GM13977 (cell line): ENCODE data around the gene ADAM11.
"Not testable (repeated sequence)": the region's sequence is repeated elsewhere in the genome, so short reads cannot be mapped to it uniquely, and the experiment has no call there.

Experiments
- DNase-seq: peaks from one replicate; pipeline ENCODE4 v3.0.0; 2012; ENCODE audit warnings: low spot score
- CTCF ChIP-seq: IDR thresholded peaks from 2 replicates; pipeline ENCODE4 v1.5.1; 2012; ENCODE audit warnings: mild to moderate bottlenecking, control low read depth; ENCODE audit not compliant: insufficient read depth; ENCODE audit errors: extremely low read depth, missing control alignments
- in situ Hi-C: fragments of 300-500 bp; cut with MboI; formaldehyde crosslinking; loops from one replicate; pipeline ENCODE4 v1.12.0; 2022; ENCODE audit warnings: low sequenced_read_pairs, low pct_unique_long_range_greater_than_20kb, mixed read lengths, inconsistent platforms; ENCODE audit not compliant: unreplicated experiment

The ADAM11 gene

DNA sequence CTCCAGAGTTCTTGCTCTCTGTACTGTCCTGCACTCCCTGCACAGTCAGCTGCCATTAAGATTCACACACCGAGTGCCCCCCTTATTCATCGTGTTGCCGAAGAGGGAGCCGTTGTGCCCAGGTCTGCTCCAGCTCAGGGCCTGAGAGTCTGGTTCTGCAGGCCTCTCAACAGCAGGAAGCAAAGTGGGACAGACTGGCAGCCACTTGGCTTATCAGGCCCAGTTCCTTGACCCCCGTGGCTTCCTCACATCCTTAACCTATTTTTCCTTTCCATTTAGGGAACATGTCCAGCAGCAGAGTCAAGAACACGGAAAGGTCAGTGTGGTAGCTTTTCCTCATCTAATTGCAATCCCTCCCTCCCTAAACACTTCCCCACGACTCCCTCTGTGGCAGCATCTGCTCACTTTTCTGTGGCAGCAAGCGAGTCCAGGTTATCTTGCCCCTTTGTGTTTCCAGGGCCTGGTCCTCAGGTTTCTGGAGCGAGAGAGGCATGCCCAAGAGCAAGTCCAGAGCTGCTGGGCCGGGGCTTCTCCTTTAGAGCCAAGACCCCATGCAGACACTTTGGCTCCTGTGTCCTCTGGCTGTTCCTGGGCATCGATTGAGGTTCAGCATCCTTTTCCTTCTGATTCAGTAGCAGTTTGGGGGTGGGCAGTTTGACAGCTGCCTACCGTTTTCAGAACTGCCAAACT lies 22.1 kb upstream of the ADAM11 start:
- no peak for TF ChIP-seq CTCF
- in situ Hi-C loops = no loop called here
- no peak for DNase-seq

DNA sequence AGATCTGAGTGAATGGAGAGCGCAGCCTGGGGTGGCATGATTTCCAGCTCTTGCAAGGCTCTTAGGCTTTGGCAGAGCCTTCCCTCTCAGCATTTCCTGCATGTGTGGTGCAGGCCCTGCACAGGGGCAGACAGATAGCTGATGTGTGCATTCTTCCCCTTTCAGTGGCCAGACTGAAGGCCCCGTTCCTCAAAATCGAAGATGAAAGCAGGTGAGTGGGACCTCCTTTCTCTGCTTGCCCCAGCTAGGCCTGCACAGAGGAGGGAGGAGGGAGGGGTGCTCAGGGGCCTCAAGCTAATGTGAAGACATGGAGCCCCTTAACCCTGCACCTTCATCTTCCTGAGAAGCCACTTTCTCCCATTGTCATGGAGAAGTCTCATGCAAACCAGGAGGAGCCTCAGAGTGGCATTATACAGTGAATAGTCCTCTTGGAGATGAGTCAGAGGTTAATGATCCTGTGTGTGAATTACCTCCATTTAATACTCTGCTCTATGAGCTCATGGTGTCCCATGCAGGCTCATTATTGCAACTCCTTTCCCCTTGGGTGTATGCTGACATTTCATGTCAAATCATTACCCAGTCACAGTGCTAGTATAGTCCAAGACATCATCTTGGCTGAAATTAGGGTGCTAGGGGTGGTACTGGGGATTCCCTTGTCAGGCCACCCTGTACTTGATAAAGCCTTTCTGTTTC lies 20.4 kb upstream of the ADAM11 start:
- in situ Hi-C loops = no loop called here
- TF ChIP-seq CTCF = no peak
- peak; percentile 63 for DNase-seq

- TF ChIP-seq CTCF = no peak
- in situ Hi-C loops = no loop called here
- no peak for DNase-seq
These were observed 17.5 kb upstream of the ADAM11 start for GRCh38 chr17:44741316-44741715.

DNA sequence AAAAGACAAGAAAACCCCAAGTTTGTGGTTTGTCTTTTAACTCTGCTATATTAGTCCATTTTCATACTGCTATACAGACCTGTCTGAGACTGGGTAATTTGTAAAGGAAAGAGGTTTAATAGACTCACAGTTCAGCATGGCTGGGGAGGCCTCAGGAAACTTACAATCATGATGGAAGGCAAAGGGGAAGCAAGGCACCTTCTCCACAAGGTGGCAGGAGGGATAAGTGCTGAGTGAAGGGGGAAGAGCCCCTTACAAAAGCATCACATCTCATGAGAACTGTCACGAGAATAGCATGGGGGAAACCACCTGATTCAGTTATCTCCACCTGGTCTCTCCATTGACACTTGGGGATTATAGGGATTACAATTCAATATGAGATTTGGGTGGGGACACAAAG lies 13.5 kb upstream of the ADAM11 start:
- in situ Hi-C loops = no loop called here
- no peak for DNase-seq
- peak; percentile 9 for TF ChIP-seq CTCF

GRCh38 chr17:44745738-44746137 lies 13.1 kb upstream of the ADAM11 start:
- in situ Hi-C loops, DNase-seq: not testable (repeated sequence)

GRCh38 chr17:44747566-44747965 lies 11.2 kb upstream of the ADAM11 start:
- in situ Hi-C loops = no loop called here
- no peak for TF ChIP-seq CTCF
- no peak for DNase-seq
